SW480 (cell line): ENCODE results near the gene NLRP6.
A peak's percentile ranks its signal among the peaks of the same experiment; 100 is the strongest.
"Not testable (repeated sequence)": the region's sequence is repeated elsewhere in the genome, so short reads cannot be mapped to it uniquely, and the experiment has no call there.

Experiments used
- DNase-seq: peaks from one replicate; pipeline ENCODE4 v3.0.0-alpha.2; 2016; ENCODE audit warnings: low spot score

Gene NLRP6

DNA sequence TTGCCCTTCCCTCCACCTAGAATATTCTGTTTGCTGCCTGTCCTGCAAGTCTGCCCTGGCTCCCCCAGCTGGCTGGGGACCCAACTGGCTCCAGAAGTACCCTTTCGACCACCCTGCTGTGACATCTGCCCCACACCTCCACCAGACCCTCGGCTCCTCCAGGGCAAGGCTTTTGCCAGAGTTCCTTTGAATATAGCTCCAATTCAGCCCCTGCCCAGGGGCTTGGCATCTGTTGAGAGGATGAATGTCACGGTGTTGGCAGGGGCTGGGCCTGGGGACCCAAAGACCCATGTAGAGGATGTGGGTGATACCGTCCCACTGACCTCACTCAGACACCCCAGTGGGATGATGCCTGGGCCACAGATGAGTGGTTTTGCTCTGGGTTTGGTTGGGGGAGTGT lies 4.0 kb downstream of the NLRP6 start:
- DNase-seq, result no peak

- DNase-seq, result no peak
These were observed 4.6 kb downstream of the NLRP6 start for GRCh38 chr11:282630-283360.

DNA sequence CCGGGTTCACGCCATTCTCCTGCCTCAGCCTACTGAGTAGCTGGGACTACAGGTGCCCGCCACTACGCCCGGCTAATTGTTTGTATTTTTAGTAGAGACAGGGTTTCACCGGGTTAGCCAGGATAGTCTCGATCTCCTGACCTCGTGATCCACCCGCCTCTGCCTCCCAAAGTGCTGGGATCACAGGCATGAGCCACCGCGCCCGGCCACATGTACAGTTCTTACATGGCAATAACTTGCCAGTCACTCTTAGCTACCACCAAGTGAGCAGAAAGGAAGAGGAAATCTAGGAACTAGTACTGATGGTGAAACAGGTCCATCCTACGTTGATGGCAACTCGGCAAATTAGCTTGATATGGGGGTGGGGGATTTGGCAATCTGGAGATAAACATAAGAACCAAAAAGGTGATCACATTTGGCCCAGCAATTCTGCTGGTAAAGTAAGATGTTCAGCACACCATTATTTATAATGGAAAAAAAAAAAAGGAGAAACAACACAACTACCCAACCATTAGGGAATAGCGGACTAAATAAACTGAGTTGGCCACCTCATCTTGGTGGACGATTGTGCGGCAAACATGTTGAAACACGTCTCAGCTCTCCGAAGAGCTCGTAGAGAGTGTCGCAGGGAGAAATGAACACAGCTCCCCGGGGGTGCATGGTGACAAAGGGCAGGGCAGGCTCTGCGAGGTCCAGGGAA lies 5.3 kb downstream of the NLRP6 start:
- DNase-seq, result no peak

GRCh38 chr11:284105-285020 lies 6.2 kb downstream of the NLRP6 start:
- DNase-seq, result no peak

DNA sequence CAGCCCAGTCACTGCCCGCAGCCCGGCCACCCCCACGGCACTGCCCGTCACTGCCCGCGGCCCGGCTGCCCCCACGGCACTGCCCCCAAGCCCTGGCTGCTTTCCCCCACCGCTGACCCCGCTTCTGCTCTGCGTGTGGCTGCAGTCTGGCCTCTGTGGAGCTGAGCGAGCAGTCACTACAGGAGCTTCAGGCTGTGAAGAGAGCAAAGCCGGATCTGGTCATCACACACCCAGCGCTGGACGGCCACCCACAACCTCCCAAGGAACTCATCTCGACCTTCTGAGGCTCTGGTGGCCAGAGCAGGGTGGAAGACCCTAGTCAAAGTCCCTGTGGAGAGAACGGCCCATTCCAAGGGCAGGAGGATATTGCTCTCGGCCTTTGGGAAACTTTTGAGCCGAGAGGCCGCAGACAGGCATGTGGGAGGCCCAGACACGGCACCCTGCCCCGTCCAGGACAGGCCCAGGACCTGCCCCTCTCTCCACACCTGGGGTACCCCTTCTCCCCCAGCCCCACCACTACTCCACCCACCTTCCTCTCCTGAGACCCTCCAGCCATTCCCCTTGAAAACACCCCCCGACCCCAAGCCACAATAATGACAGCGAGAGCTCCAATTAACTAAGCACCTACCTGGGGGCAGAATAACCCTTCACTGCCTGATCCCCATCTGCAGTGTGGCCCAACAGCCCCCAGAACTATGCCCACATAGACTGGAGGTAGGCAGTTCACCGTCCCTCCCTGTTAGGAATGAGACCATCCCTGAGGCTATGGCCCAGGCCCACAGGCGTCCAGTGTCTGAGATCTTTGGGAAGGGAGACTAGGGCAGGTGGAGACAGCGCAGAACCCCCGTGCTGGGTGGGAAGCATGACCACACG lies 7.0 kb downstream of the NLRP6 start:
- DNase-seq, result no peak

DNA sequence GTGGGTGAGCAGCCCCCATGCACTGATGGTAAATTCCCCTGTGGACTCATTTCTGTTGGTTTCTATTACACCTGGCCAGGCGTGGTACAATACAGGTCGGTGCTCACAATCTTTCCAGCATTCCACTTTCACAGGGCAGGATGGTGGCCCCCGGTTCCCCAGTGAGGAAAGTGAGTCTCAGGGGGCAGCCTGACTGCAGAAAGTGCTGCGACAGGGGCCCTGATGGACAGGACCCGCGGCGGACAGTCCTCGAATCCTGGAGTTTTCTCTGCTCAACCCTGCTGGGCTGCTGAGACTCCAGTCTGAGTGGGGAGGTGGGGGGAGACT lies 7.7 kb downstream of the NLRP6 start:
- no peak for DNase-seq

GRCh38 chr11:286977-287820 lies 9.0 kb downstream of the NLRP6 start:
- not testable (repeated sequence) for DNase-seq

DNA sequence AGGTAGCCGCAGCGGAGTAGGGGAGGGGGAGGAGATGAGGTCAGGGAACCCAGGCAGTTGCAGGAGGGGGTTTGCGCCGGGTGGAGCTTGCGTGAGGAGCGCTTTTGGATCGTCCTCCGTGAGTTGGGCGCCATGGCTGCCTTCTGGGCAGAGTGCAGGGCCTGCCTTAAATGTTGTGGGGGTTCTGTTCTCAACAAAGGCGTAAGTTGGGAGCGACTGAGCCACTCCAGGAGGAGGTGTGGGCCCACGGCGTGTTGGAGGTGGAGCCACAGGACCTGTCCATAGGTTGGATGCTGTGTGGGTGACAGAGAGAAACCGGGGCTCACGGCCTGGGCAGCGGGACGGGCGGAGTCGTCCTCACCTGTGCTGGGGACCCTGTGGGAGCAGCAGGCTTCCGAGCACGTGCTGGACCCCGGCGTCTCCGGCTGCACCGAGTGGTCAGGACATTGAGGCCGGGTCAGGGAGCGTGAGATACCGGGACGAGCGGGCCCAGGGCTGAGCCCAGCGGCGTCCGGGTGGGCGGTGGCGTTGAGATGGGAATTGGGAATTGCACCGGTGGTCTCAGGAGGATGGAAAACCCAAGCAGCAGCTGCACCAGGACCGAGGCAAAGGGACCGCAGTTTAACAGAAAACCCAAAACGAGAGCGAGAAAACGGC lies 9.7 kb downstream of the NLRP6 start:
- no peak for DNase-seq

DNA sequence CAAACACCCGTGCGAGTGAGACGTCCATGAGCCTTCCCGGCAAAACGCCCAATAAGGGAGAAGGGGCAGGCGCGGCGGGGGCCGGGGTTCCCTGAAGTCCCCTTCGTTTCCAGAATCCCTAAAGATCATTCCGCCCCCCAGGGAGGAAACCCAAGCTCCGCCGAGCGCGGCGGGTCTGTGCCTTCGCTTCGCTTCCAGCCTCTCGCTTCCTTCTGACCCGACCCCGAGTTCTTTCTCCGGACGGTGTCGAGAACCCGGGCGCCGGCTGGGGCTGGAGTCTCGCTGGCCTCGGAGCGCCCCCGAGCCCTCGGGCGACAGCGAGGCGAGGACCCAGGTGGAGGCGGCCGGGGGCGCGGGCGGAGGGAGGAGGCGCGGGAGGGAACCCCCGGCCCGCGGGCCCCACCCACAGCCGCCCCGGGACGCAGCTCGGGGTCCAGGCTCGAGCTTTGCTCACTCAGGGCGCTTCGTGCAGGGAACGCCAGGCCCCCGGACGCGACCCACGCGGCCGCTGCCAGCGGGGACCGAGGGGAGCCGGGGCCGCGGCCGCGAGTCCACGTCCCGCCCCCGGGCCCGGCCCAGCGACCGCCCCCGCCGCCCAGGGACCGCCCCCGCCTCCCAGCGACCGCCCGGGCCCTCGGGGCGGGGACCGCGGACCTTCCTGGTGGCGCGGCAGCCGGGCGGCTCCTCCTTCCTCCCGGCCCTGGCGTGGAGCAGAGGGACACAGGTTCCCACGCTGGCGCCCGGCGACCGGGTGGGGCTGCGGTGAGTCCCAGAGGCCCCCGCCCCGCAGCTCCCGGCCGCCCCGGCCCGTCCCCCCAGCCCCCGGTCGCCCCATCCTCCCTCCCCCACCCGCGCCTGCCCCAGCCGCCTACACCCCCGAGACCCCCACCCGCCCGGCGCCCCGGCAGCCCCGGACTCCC lies 10.5 kb downstream of the NLRP6 start, which contains the start of gene PGGHG:
TSS of gene PGGHG (plus strand) at position 649 of the 920 bp plus-strand sequence. CDS start 691 bp downstream, outside the sequence.
- DNase-seq, result peak; percentile 31

- no peak for DNase-seq
These were observed 11.1 kb downstream of the NLRP6 start for GRCh38 chr11:289398-289711.

- DNase-seq, result no peak
These were observed 11.8 kb downstream of the NLRP6 start for GRCh38 chr11:289712-290620.

GRCh38 chr11:290621-291231 lies 12.5 kb downstream of the NLRP6 start:
- no peak for DNase-seq

DNA sequence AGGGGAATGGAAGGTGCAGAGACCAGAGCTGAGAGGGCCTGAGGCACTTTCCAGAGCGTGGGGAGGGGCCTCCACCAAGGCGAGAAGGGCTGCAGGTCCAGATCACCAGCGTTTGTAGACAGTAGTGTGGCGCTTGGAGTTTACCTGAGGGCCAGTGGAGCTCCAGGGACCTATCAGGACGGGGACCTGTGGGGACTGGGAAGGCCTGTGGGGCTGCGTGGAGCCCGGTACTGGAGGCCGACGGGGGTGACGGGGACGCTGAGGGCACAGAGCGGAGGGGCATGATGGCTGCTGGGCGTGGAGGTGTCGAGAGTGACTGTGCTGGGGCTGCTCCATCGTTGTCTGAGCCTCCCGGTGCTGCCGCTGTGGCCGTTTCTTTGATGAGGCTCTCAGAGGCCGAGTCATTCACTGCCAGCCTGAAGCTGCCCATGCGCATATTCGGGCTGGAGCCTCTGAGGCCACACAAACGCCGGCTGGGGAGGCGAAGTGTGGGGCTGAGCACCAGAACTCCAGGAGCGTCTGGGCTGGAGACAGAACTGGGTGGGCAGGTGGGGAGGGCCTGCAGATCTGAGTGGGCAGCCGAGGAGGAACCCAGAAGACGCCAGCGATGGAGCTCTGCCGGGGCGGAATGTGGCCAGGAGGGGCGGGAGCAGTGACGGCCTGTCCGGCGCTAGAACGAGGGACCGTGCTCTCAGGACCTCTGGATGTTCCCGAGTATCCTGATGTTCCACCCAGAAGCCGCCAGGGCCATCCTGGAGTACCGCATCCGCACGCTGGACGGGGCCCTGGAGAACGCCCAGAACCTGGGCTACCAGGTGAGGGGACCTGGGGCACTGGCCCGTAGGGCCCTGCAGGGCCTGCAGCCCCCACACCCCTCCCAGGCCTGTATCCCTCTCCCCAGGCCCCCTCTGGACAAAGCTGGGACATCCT lies 13.3 kb downstream of the NLRP6 start:
- no peak for DNase-seq

GRCh38 chr11:292211-293121 lies 14.3 kb downstream of the NLRP6 start:
- no peak for DNase-seq

GRCh38 chr11:293271-293851 lies 15.2 kb downstream of the NLRP6 start:
- DNase-seq, result no peak
